Fibroblast of mammary gland (primary cell): ENCODE measurements around the gene PTPRD.

Source experiments
- DNase-seq: peaks from one replicate; pipeline ENCODE4 v3.0.0-alpha.2; 2010; ENCODE audit warnings: low read depth
- H3K4me3 ChIP-seq: 2 replicates; pipeline ENCODE4 v1.5.1; 2011; ENCODE audit warnings: low read depth, mild to moderate bottlenecking, low read length, moderate library complexity; ENCODE audit not compliant: control insufficient read depth
- TF ChIP-seq, protein P1 (sequence below): conservative IDR thresholded peaks from 2 replicates; pipeline ENCODE4 v1.5.1; 2011; ENCODE audit warnings: low read depth, low read length, inconsistent platforms; ENCODE audit not compliant: control insufficient read depth, insufficient read depth

Gene PTPRD

GRCh38 chr9:9552665-9553064 lies 1060.1 kb downstream of the PTPRD start:
- no peak for DNase-seq
- TF ChIP-seq, protein P1, sequence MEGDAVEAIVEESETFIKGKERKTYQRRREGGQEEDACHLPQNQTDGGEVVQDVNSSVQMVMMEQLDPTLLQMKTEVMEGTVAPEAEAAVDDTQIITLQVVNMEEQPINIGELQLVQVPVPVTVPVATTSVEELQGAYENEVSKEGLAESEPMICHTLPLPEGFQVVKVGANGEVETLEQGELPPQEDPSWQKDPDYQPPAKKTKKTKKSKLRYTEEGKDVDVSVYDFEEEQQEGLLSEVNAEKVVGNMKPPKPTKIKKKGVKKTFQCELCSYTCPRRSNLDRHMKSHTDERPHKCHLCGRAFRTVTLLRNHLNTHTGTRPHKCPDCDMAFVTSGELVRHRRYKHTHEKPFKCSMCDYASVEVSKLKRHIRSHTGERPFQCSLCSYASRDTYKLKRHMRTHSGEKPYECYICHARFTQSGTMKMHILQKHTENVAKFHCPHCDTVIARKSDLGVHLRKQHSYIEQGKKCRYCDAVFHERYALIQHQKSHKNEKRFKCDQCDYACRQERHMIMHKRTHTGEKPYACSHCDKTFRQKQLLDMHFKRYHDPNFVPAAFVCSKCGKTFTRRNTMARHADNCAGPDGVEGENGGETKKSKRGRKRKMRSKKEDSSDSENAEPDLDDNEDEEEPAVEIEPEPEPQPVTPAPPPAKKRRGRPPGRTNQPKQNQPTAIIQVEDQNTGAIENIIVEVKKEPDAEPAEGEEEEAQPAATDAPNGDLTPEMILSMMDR = no peak
- H3K4me3 ChIP-seq = no peak overlapping the region

GRCh38 chr9:9538766-9539165 lies 1074.0 kb downstream of the PTPRD start:
- no peak overlapping the region for H3K4me3 ChIP-seq
- no peak for DNase-seq
- TF ChIP-seq, protein P1 = no peak

GRCh38 chr9:9538356-9538755 lies 1074.4 kb downstream of the PTPRD start:
- no peak overlapping the region for H3K4me3 ChIP-seq
- TF ChIP-seq, protein P1 = no peak
- DNase-seq = no peak

DNA sequence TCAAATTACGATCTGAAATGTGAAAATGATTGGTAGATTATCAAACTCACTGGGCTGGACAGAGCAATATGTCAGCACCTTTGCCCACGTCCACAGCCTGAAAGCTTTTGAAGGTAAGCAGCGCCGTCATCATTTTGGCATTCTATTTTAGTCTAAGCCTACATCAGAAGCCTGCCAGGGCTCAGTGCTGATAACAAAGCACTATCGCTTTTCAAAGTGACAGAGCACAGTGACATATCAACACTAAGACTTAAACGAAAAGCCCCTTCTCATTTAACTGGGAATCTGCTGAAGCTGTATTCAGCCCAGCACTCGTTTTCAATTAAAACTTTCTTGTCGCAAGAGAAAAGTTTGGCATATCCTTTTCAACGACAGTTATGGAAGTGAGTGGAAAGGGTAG lies 1076.3 kb downstream of the PTPRD start:
- DNase-seq = no peak
- TF ChIP-seq, protein P1 = no peak
- H3K4me3 ChIP-seq = no peak overlapping the region

DNA sequence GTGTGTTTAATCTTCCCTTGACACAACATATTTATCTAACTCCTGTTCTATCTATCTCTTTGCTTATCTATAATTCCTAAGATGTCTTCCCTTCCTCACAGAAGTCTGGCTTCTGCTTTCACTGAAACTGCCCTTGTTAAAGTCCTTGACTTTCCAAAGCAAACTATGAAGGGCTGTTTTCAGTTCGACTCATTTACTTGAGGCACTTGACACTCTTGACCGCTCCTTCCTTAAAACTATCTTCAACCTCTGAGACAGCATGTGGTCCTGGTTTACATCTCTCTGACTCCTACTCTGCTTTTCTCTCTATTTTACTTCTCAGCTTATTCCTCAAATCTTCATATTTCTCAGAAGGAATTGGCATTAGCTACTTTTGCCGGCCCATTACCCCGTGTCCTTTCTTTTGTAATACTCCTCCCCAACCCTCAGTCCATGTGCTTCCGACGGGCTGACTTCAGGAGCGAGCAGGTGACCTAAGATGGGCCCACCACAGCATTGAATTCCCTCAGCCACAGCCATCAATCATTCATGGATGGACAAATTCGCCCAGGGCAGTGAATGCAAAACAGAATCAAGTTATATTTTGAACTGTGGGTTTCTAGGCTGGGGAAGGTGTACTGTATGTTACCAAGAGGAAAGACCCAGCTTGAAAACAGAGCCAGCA lies 1089.2 kb downstream of the PTPRD start:
- H3K4me3 ChIP-seq = no peak overlapping the region
- TF ChIP-seq, protein P1 = no peak
- DNase-seq = no peak

DNA sequence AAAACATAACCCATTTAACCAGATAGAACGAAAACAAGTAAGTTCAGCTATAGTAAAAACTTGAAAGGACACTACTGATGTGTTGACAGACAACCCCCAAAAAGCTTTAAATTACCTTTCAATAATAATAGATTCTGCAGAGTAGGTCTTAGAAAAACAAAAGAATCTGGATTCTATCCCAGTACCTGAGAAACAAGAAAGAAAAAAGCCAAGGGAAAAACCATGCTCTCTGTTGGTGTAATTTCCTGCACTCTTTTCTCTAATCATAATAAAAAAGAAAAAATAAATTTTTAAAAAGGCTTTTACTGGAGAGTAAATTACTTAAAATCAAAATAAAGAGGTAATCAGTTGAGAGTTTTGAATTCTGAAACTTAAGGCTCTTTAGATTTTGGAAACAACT lies 1090.4 kb downstream of the PTPRD start:
- H3K4me3 ChIP-seq = no peak overlapping the region
- DNase-seq = no peak
- TF ChIP-seq, protein P1 = no peak
